ENCODE results near the gene CBLC.

CBLC gene

GRCh38 chr19:44777715-44778347, at the start of gene CBLC:
TSS of gene CBLC (plus strand) at chr19:44777890. CDS start at chr19:44777932, 42 bp downstream.
- DNase-seq (ENCODE audit: insufficient read length, low spot score) (no peak), FAIRE-seq (no peak)
- TF ChIP-seq POLR2A (IDR thresholded peaks at IDR 0.05; ENCODE audit: low read depth, low read length) = no peak

GRCh38 chr19:44728178-44728577, 49.5 kb upstream of the CBLC start:
- DNase-seq (ENCODE audit: insufficient read length, low spot score) = no peak
- FAIRE-seq = no peak
- TF ChIP-seq POLR2A (IDR thresholded peaks at IDR 0.05; ENCODE audit: low read depth, low read length) = no peak

- DNase-seq (ENCODE audit: insufficient read length, low spot score) (no peak), FAIRE-seq (no peak)
- TF ChIP-seq POLR2A (IDR thresholded peaks at IDR 0.05; ENCODE audit: low read depth, low read length) = no peak
Observed at GRCh38 chr19:44729516-44730033, 48.1 kb upstream of the CBLC start.

- DNase-seq (ENCODE audit: insufficient read length, low spot score) (no peak), FAIRE-seq (no peak)
- TF ChIP-seq POLR2A (IDR thresholded peaks at IDR 0.05; ENCODE audit: low read depth, low read length) = no peak
Observed at GRCh38 chr19:44731081-44731480, 46.6 kb upstream of the CBLC start.

- TF ChIP-seq POLR2A (IDR thresholded peaks at IDR 0.05; ENCODE audit: low read depth, low read length) = no peak
- no peak for DNase-seq (ENCODE audit: insufficient read length, low spot score)
- FAIRE-seq = no peak
Observed at GRCh38 chr19:44731622-44732021, 46.1 kb upstream of the CBLC start.

- TF ChIP-seq POLR2A (IDR thresholded peaks at IDR 0.05; ENCODE audit: low read depth, low read length) = no peak
- FAIRE-seq (no peak), DNase-seq (ENCODE audit: insufficient read length, low spot score) (no peak)
Observed at GRCh38 chr19:44732235-44733014, 45.3 kb upstream of the CBLC start.

GRCh38 chr19:44734357-44734756, 43.3 kb upstream of the CBLC start:
- no peak for FAIRE-seq
- no peak for DNase-seq (ENCODE audit: insufficient read length, low spot score)
- TF ChIP-seq POLR2A (IDR thresholded peaks at IDR 0.05; ENCODE audit: low read depth, low read length) = no peak

GRCh38 chr19:44735011-44735410, 42.7 kb upstream of the CBLC start:
- TF ChIP-seq POLR2A (IDR thresholded peaks at IDR 0.05; ENCODE audit: low read depth, low read length) = no peak
- DNase-seq (ENCODE audit: insufficient read length, low spot score) (no peak), FAIRE-seq (no peak)

- TF ChIP-seq POLR2A (IDR thresholded peaks at IDR 0.05; ENCODE audit: low read depth, low read length) = no peak
- no peak for DNase-seq (ENCODE audit: insufficient read length, low spot score)
- no peak for FAIRE-seq
Observed at GRCh38 chr19:44737238-44738071, 40.2 kb upstream of the CBLC start.

- FAIRE-seq (no peak), DNase-seq (ENCODE audit: insufficient read length, low spot score) (no peak)
- no peak for TF ChIP-seq POLR2A (IDR thresholded peaks at IDR 0.05; ENCODE audit: low read depth, low read length)
Observed at GRCh38 chr19:44738136-44738535, 39.6 kb upstream of the CBLC start.

GRCh38 chr19:44738603-44739558, 38.8 kb upstream of the CBLC start:
- DNase-seq (ENCODE audit: insufficient read length, low spot score) (no peak), FAIRE-seq (no peak)
- no peak for TF ChIP-seq POLR2A (IDR thresholded peaks at IDR 0.05; ENCODE audit: low read depth, low read length)

GRCh38 chr19:44740351-44740824, 37.3 kb upstream of the CBLC start:
- no peak for TF ChIP-seq POLR2A (IDR thresholded peaks at IDR 0.05; ENCODE audit: low read depth, low read length)
- DNase-seq (ENCODE audit: insufficient read length, low spot score) (no peak), FAIRE-seq (no peak)

- DNase-seq (ENCODE audit: insufficient read length, low spot score) = no peak
- TF ChIP-seq POLR2A (IDR thresholded peaks at IDR 0.05; ENCODE audit: low read depth, low read length) = no peak
- FAIRE-seq = no peak
Observed at GRCh38 chr19:44741258-44741731, 36.4 kb upstream of the CBLC start.
